Peyer's patch (tissue), 4 donors: ENCODE results near the gene PLA2G4E. TPM values are rescaled to one million over a fixed set of nuclear protein-coding genes. Genes with fewer than 3 reads are reported as not detected.

Experiments used
- DNase-seq, 3 donors: peaks; one replicate each; pipeline ENCODE4 v3.0.0-alpha.2; 2017 to 2019
- H3K27ac ChIP-seq, 4 donors: fragments of 200-600 bp; sonication (generic); one replicate each; pipeline ENCODE4 v1.5.1; 2016 to 2019
- H3K27me3 ChIP-seq, 2 donors: fragments of 200-600 bp; sonication (generic); one replicate each; pipeline ENCODE4 v1.5.1; 2019
- H3K36me3 ChIP-seq, 3 donors: fragments of 200-600 bp; sonication (generic); one replicate each; pipeline ENCODE4 v1.5.1; 2016 to 2019
- H3K4me1 ChIP-seq, 4 donors: fragments of 200-600 bp; sonication (generic); one replicate each; pipeline ENCODE4 v1.5.1; 2016 to 2019
- H3K4me3 ChIP-seq, 4 donors: fragments of 200-600 bp; sonication (generic); 1 replicate in 3 of 4; 2 replicates in 1 of 4; pipeline ENCODE4 v1.5.1; 2016 to 2019; ENCODE audit warnings: mild to moderate bottlenecking in 1 of 4
- H3K9me3 ChIP-seq, 4 donors: fragments of 200-600 bp; sonication (generic); one replicate each; pipeline ENCODE4 v1.5.1; 2016 to 2019; ENCODE audit warnings: mild to moderate bottlenecking in 1 of 4
- CTCF ChIP-seq, 6 experiments: fragments of 450-650 bp in 4 of 6; fragments of 200-600 bp in 2 of 6; sonication (generic) in 1 of 6; IDR thresholded peaks; one replicate each; pipeline ENCODE4 v1.5.1; 2017 to 2019; ENCODE audit warnings: antibody characterized with exemption in 6 of 6, mild to moderate bottlenecking in 3 of 6, moderate library complexity in 1 of 6
- POLR2A ChIP-seq, 2 donors: fragments of 450-650 bp; IDR thresholded peaks; one replicate each; pipeline ENCODE4 v1.5.1; 2017; ENCODE audit warnings: antibody characterized with exemption in 2 of 2, mild to moderate bottlenecking in 2 of 2, moderate library complexity in 2 of 2
- total RNA-seq, 4 donors: library from RNA; depleted of rRNA; stranded (reverse); fragments of >200 nt; gene quantifications; one replicate each; pipeline ENCODE4 v1.1.0, GENCODE V29; 2016

The PLA2G4E gene
- total RNA-seq, 4 donors from 2014 or later, result 1.5 TPM; not detected in 3

GRCh38 chr15:41955807-41956525 lies 64.9 kb downstream of the PLA2G4E start:
- no peaks in the 10 kb centered on the region for H3K27me3 ChIP-seq
- no peaks in the 10 kb centered on the region for H3K9me3 ChIP-seq
- TF ChIP-seq POLR2A (IDR thresholded peaks at IDR 0.05), result no peak
- no peak for TF ChIP-seq CTCF (IDR thresholded peaks at IDR 0.05)
- peaks cover 0 to 21% (median 0%) of the 10 kb centered on the region in 3 donors for H3K36me3 ChIP-seq
- peaks cover 0 to 6% (median 0%) of the 10 kb centered on the region in 4 donors for H3K4me1 ChIP-seq
- peak overlapping the region in 1 of 4 donors; percentile 1 for H3K27ac ChIP-seq
- no peak for DNase-seq
- H3K4me3 ChIP-seq, result no peak overlapping the region

GRCh38 chr15:41955100-41955499 lies 65.7 kb downstream of the PLA2G4E start:
- no peak overlapping the region for H3K4me3 ChIP-seq
- H3K27me3 ChIP-seq, result no peaks in the 10 kb centered on the region
- H3K36me3 ChIP-seq, result peaks cover 0 to 21% (median 0%) of the 10 kb centered on the region in 3 donors
- H3K9me3 ChIP-seq, result no peaks in the 10 kb centered on the region
- H3K4me1 ChIP-seq, result peaks cover 0 to 15% (median 0%) of the 10 kb centered on the region in 4 donors
- DNase-seq, result no peak
- H3K27ac ChIP-seq, result no peak overlapping the region
- no peak for TF ChIP-seq CTCF (IDR thresholded peaks at IDR 0.05)
- TF ChIP-seq POLR2A (IDR thresholded peaks at IDR 0.05), result no peak

GRCh38 chr15:41954036-41954435 lies 66.8 kb downstream of the PLA2G4E start:
- no peaks in the 10 kb centered on the region for H3K27me3 ChIP-seq
- H3K4me3 ChIP-seq, result no peak overlapping the region
- no peak for DNase-seq
- TF ChIP-seq CTCF (IDR thresholded peaks at IDR 0.05), result no peak
- TF ChIP-seq POLR2A (IDR thresholded peaks at IDR 0.05), result no peak
- H3K27ac ChIP-seq, result no peak overlapping the region
- no peaks in the 10 kb centered on the region for H3K9me3 ChIP-seq
- peaks cover 0 to 21% (median 0%) of the 10 kb centered on the region in 3 donors for H3K36me3 ChIP-seq
- peaks cover 0 to 18% (median 0%) of the 10 kb centered on the region in 4 donors for H3K4me1 ChIP-seq

GRCh38 chr15:41952013-41952563 lies 68.8 kb downstream of the PLA2G4E start:
- H3K27me3 ChIP-seq, result no peaks in the 10 kb centered on the region
- no peaks in the 10 kb centered on the region for H3K9me3 ChIP-seq
- DNase-seq, result no peak
- no peak overlapping the region for H3K4me3 ChIP-seq
- peaks cover 0 to 18% (median 0%) of the 10 kb centered on the region in 4 donors for H3K4me1 ChIP-seq
- no peak overlapping the region for H3K27ac ChIP-seq
- peaks cover 0 to 21% (median 0%) of the 10 kb centered on the region in 3 donors for H3K36me3 ChIP-seq
- no peak for TF ChIP-seq CTCF (IDR thresholded peaks at IDR 0.05)
- no peak for TF ChIP-seq POLR2A (IDR thresholded peaks at IDR 0.05)

GRCh38 chr15:41951571-41951970 lies 69.3 kb downstream of the PLA2G4E start:
- Histone ChIP-seq H3K4me3 (no peak overlapping the region), H3K27ac (no peak overlapping the region), H3K9me3 (no peaks in the 10 kb centered on the region), H3K36me3 (peaks cover 0 to 21% (median 0%) of the 10 kb centered on the region in 3 donors), H3K27me3 (no peaks in the 10 kb centered on the region), H3K4me1 (peaks cover 0 to 18% (median 0%) of the 10 kb centered on the region in 4 donors)
- TF ChIP-seq CTCF (IDR thresholded peaks at IDR 0.05) (no peak), POLR2A (IDR thresholded peaks at IDR 0.05) (no peak)
- no peak for DNase-seq
